Upper lobe of right lung (tissue), 1 donor: ENCODE measurements around the gene ENPP6. TPM values are rescaled to one million over a fixed set of nuclear protein-coding genes. Genes with fewer than 3 reads are reported as not detected.
"Not testable (repeated sequence)": the region's sequence is repeated elsewhere in the genome, so short reads cannot be mapped to it uniquely, and the experiment has no call there.

Experiments used
- ATAC-seq: fragments of 200-7000 bp; cut with Tn5 transposase; one replicate; pipeline ENCODE4 v1.9.1; 2020; ENCODE audit warnings: mild to moderate bottlenecking, moderate library complexity
- DNase-seq: peaks from one replicate; pipeline ENCODE4 v3.0.0-alpha.2; 2020
- H3K27ac ChIP-seq: fragments of 200-600 bp; one replicate; pipeline ENCODE4 v1.8.0; 2022
- H3K27me3 ChIP-seq: fragments of 200-600 bp; one replicate; pipeline ENCODE4 v1.8.0; 2022; ENCODE audit warnings: mild to moderate bottlenecking
- H3K36me3 ChIP-seq: fragments of 200-600 bp; one replicate; pipeline ENCODE4 v1.8.0; 2022
- H3K4me1 ChIP-seq: fragments of 200-600 bp; one replicate; pipeline ENCODE4 v1.8.0; 2022
- H3K4me3 ChIP-seq: fragments of 200-600 bp; one replicate; pipeline ENCODE4 v1.8.0; 2022; ENCODE audit warnings: mild to moderate bottlenecking
- H3K9me3 ChIP-seq: fragments of 200-600 bp; one replicate; pipeline ENCODE4 v1.8.0; 2022
- CTCF ChIP-seq: fragments of 200-600 bp; IDR thresholded peaks from one replicate; pipeline ENCODE4 v1.8.0; 2022; ENCODE audit warnings: antibody characterized with exemption
- intact Hi-C: fragments of 100-400 bp; cut with DNase I; formaldehyde crosslinking; loops from one replicate; pipeline ENCODE4 v1.11.0; 2022
- total RNA-seq: library from RNA; stranded (reverse); fragmentation: NEBNext Ultra II Directional; extraction: Animal tissue kit (Norgen Biotek cat#: 25700); gene quantifications from one replicate; pipeline ENCODE4 v1.2.1, GENCODE V29; 2021
- donor health status: DM: no; HTN: yes; CAD: no; lungs with severe emphysema.

The ENPP6 gene
- total RNA-seq, 1 donor from 2014 or later, result 0.12 TPM

GRCh38 chr4:184059099-184059498 is 158.6 kb downstream of the ENPP6 start:
- no peaks in the 10 kb centered on the region for H3K4me1 ChIP-seq
- intact Hi-C loops, result no loop called here
- DNase-seq, result no peak
- no peak for TF ChIP-seq CTCF
- no peak overlapping the region for H3K27ac ChIP-seq
- ATAC-seq, result no peak
- no peaks in the 10 kb centered on the region for H3K9me3 ChIP-seq
- H3K27me3 ChIP-seq, result no peaks in the 10 kb centered on the region
- no peaks in the 10 kb centered on the region for H3K36me3 ChIP-seq
- no peak overlapping the region for H3K4me3 ChIP-seq

- TF ChIP-seq CTCF, result no peak
- ATAC-seq (no peak), DNase-seq (no peak)
- no peaks in the 10 kb centered on the region for H3K36me3 ChIP-seq
- H3K27ac ChIP-seq, result no peak overlapping the region
- no peaks in the 10 kb centered on the region for H3K9me3 ChIP-seq
- no peaks in the 10 kb centered on the region for H3K4me1 ChIP-seq
- H3K4me3 ChIP-seq, result no peak overlapping the region
- no peaks in the 10 kb centered on the region for H3K27me3 ChIP-seq
- intact Hi-C loops, result no loop called here
Measured at GRCh38 chr4:184058026-184058425, 159.6 kb downstream of the ENPP6 start.

- no peaks in the 10 kb centered on the region for H3K9me3 ChIP-seq
- no peak overlapping the region for H3K4me3 ChIP-seq
- H3K4me1 ChIP-seq, result no peaks in the 10 kb centered on the region
- no peak for ATAC-seq
- no peaks in the 10 kb centered on the region for H3K36me3 ChIP-seq
- H3K27ac ChIP-seq, result no peak overlapping the region
- no peak for TF ChIP-seq CTCF
- no peaks in the 10 kb centered on the region for H3K27me3 ChIP-seq
- intact Hi-C loops, result no loop called here
- no peak for DNase-seq
Measured at GRCh38 chr4:184056877-184057276, 160.8 kb downstream of the ENPP6 start.

GRCh38 chr4:184053434-184053833 is 164.2 kb downstream of the ENPP6 start:
- no peak for ATAC-seq

GRCh38 chr4:184052616-184053015 is 165.1 kb downstream of the ENPP6 start:
- H3K27me3 ChIP-seq, result no peaks in the 10 kb centered on the region
- H3K4me3 ChIP-seq, result no peak overlapping the region
- H3K27ac ChIP-seq, result no peak overlapping the region
- ATAC-seq (no peak), DNase-seq (no peak)
- no peaks in the 10 kb centered on the region for H3K9me3 ChIP-seq
- intact Hi-C loops, result no loop called here
- H3K36me3 ChIP-seq, result no peaks in the 10 kb centered on the region
- no peak for TF ChIP-seq CTCF
- H3K4me1 ChIP-seq, result no peaks in the 10 kb centered on the region

More at GRCh38 chr4:184053434-184053833, 164.2 kb downstream of the ENPP6 start:
- Histone ChIP-seq H3K4me3 (no peak overlapping the region), H3K27me3 (no peaks in the 10 kb centered on the region), H3K4me1 (no peaks in the 10 kb centered on the region), H3K27ac (no peak overlapping the region), H3K9me3 (no peaks in the 10 kb centered on the region), H3K36me3 (no peaks in the 10 kb centered on the region)
- intact Hi-C loops, result no loop called here
- TF ChIP-seq CTCF, result no peak
- DNase-seq, result no peak

GRCh38 chr4:184051262-184051661 is 166.4 kb downstream of the ENPP6 start:
- H3K27ac ChIP-seq, H3K4me1 ChIP-seq, H3K4me3 ChIP-seq, H3K36me3 ChIP-seq, H3K9me3 ChIP-seq, H3K27me3 ChIP-seq, DNase-seq, ATAC-seq, intact Hi-C loops: not testable (repeated sequence)
